GM12873 (cell line): Measurements from ENCODE around the gene SUGCT.

Experiments used
- CTCF ChIP-seq: IDR thresholded peaks from 2 replicates; pipeline ENCODE4 v1.5.1; 2012; ENCODE audit warnings: low read depth, mild to moderate bottlenecking, moderate library complexity, low read length, control low read depth; ENCODE audit not compliant: insufficient read depth; ENCODE audit errors: missing control alignments

SUGCT gene

GRCh38 chr7:40879941-40880543 is 745.2 kb downstream of the SUGCT start:
- TF ChIP-seq CTCF = no peak

- TF ChIP-seq CTCF = no peak
These were observed 745.8 kb downstream of the SUGCT start for GRCh38 chr7:40880581-40880980.

DNA sequence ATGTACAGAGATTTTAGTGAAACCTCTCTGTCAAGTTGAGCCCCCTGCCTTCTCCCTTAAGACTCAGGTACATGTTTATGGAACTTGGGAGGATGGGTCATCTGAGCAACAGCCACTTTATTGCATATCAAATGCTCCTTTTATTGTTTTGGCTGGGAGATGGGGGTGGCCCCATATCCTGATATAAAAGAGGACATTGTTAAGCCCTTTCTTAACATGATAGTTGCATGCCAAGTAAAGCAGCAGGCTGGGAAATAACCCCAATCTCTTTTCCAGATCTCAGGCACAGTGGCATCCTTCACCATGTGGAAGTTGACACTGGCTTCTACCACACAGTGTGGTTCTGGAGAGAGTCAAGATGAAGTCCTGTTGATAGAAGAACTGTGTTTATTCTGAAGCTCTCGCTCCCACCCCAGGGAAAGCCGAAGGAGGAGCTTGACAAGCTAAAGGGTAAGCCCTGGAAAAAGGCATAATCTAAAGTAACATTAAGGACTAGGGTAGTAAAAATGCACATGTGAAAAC is 746.7 kb downstream of the SUGCT start:
- no peak for TF ChIP-seq CTCF

- TF ChIP-seq CTCF = no peak
These were observed 747.4 kb downstream of the SUGCT start for GRCh38 chr7:40882071-40882658.

GRCh38 chr7:40883826-40884225 is 749.0 kb downstream of the SUGCT start:
- TF ChIP-seq CTCF = no peak

DNA sequence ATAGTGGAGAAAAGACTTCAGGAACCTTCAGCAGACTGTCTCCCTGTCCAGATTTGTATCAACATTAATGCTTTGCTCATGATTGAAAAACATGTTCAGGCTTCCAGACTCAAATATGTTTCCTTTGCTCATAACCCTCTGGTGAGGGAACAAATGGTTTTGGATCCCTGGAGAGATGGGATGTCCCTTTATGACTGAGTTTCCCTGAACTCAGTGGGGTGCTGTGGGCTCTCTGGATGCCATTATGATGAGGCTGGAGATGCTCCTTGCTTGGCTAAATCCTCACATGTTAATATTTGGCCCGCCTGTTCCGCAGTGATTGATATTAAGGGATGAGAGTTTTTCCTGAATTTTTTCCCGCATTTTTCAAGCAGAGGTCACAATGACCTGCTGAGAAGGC is 749.4 kb downstream of the SUGCT start:
- no peak for TF ChIP-seq CTCF

DNA sequence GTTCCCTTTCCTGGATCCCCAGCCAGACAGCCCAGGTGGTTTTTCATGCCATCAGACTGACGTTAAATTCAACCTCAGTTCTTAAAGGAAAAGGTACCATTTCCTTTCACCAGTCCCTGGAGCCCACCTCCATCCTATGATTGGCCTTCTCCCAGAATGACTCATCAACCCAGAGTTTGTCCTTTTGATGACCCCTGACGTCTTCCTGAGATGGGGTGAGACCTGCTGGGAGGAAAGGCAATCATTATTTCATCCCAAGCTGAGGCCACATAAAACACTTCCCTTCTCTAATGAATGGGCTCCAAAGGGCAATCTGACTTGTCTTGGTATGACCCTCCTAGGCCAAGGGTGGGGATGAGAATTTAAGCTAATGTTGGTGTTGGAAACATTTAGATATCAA is 750.7 kb downstream of the SUGCT start:
- TF ChIP-seq CTCF = no peak
